GM19372 (cell line): Measurements from ENCODE around the gene DSCAML1.

Experiments
- ATAC-seq: cut with Tn5 transposase; IDR thresholded peaks from one replicate; pipeline ENCODE4 v1.9.1; 2021; ENCODE audit warnings: mild to moderate bottlenecking, low read depth, moderate library complexity; ENCODE audit not compliant: unreplicated experiment

Gene DSCAML1

DNA sequence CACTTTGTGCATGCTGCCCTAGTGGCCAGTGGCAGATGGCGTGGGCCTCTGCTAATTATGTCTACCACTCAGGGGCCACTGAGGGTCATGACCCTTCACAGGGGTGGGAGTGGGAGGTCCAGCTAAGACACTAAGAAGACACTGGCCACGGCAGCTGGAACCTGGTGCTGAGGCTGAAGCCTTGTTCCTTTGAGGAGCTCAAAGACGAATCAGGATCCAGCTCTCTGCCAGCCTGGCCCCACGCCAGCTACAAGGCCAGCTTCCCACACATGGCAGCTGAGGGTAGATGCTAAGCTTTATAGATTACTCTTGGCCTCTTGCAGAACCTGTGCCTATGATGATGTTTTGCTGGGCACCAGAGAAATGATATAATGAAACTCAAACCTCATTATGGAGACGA, 226.3 kb downstream of the DSCAML1 start:
- no peak for ATAC-seq

DNA sequence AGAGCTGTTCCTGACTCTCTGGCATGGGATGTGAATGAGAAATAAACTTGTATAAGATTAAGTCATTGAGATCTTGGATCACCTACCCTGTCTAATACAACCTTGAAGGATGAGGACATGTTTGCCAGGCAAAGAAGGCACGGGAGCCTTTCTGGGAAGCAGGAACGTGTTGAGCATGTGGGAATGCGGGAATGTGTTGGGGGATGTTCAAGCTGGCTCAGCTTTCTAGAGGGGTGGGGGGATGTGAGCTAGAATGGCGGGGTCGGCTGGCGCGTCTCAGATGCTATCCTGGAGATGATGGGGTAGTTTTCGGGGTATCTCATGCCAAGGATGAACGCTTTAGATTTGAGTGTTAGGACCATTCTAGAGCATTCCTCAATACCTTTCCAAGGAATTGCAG, 227.1 kb downstream of the DSCAML1 start:
- no peak for ATAC-seq

- ATAC-seq, result no peak
These were observed 231.3 kb downstream of the DSCAML1 start for GRCh38 chr11:117565709-117566108.

DNA sequence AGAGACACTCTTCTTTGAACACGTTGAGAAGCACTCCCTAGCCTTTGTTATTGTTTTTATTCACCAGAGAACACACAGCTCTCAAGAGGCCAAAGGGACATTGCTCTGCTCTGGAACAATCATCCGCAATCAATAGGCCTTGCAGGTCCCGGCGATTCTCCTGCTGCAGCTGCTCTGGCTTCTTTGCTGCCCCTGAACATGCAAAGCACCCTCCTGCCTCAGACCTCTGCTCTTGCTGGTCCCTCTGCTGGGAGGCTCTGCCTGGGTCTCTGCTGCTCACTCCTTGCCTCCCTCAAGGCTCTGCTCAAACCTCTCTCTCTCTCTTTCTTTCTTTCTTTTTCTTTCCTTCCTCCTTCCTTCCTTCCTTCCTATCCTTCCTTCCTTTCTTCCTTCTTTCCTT, 232.7 kb downstream of the DSCAML1 start:
- ATAC-seq, result no peak

GRCh38 chr11:117563556-117563955, 233.5 kb downstream of the DSCAML1 start:
- ATAC-seq, result no peak

DNA sequence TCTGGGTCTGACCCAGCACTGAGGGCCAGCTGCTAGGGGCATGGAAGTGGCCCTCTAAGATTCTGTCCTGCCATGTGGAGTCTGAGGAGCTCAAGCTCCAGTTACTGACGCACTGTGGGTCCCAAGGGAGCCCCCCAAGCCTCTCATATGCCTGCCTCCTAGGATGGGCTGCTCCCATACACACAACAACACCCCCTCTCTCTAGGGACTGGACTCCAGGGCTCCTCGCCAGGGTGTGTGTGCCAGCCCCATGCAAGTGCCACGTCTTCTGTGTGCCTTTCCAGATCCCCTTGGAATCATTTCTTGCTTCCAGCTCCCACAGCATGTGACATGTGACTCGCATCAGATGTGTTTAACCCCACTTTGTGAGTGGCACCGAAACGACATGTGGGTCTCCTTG, 234.9 kb downstream of the DSCAML1 start:
- ATAC-seq, result no peak

DNA sequence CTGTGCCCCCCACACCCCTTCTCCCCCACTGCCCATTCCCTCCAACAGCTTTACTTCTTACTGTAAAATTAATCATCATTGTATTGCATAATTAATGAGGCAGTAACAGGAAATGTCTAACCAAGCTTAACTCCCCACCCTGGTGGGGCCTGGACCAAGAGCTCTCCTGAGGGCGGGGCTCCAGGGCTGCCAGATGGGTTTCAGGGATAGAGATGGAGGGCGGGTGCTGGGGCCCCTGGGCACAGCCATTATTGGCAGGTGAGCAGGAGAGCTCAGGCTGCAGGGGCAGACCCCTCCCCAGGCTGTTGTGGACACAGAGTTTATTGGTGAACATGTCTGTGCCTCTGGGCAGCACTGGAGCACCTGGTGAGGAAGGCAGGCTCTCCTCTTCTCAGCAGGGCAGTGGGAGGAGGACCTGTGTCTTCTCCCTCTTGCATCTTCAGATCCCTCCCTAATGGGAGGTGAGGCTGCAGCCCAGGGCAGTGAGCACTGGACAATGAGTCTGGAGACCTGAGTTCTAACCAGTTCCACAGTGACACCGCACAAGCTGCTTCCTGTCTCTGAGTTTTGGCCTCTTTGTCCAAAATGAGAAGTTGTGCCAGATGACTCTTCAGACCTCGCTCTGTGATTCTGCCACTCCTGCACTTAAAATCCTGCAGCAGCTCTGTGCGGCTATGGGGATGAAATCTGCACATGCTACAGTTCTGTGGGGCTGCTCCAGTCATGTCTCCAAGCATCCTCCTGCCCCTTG, 236.1 kb downstream of the DSCAML1 start:
- no peak for ATAC-seq

- no peak for ATAC-seq
These were observed 237.3 kb downstream of the DSCAML1 start for GRCh38 chr11:117559698-117560097.

DNA sequence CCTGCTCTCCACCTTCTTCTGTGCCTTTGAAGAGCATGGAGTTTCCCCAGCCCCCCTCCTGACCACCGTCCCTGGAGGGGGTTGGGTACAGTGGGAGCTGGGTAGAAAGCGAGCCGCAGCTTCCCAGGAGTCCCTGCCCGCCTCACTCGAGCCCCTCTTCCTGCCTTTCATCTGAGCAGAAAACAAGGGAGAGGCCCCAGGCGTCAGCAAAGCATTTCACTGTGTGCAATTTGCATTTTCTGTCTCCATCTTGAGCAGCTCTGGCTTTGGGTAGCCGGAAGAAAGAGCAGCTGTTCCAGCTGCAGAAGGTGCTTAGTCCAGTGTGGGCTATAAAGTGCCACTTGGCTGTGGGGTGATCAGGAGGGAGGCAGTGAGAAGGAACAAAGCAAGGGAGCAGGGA, 239.7 kb downstream of the DSCAML1 start:
- ATAC-seq, result no peak

DNA sequence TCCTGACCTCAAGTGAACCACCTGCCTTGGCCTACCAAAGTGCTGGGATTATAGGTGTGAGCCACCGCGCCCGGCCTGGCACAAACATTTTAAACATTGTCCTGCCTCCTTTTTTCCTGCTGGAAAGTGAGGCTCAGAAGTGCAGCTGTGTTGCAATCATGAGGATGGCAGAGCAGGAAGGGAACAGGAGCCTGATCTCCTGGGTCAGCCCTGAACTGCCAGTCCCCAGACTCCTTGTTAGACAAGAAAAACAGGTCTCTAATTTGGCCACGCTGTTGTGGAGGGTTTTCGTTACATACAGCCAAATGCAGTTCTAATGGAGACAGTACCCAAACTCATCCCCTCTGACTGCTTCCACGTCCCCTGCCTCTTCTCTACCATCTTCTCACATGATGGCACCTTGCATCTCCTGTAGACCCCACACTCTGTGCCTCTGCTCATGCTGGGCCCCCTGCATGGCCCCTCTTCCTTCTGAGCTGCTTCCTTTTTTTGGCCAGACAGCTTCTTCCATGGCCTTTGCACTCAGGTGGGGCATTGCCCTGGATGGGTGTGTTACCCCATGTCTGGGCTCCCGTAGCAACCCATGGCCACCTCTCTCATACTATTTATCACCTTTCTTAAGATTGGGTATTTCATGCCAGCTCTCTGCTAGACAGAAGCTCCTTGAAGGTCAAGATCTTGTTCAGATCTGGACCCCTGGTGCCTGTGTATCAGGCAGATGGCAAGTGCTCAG, 242.2 kb downstream of the DSCAML1 start:
- no peak for ATAC-seq

DNA sequence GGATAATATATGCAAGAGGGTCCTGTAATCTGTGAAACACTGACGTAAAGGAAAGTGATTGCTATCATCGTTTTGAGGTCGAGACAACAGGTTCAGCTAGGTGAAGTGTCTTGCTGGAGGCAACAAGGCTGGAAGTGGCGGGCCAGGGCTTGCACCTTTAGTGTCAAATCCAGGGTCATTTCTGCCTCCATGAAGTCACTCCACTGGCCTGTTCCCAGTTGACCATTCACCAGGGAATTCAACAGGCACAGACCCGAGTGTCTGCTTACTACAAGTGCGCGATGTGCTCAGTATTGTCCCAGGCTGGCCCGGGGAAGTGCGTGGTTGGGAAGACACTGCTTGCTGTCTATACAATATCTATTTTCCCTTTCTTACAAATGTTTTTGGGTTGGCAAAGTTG, 244.4 kb downstream of the DSCAML1 start:
- no peak for ATAC-seq

- no peak for ATAC-seq
These were observed 245.2 kb downstream of the DSCAML1 start for GRCh38 chr11:117551761-117552343.

- ATAC-seq, result no peak
These were observed 246.6 kb downstream of the DSCAML1 start for GRCh38 chr11:117550466-117550865.

DNA sequence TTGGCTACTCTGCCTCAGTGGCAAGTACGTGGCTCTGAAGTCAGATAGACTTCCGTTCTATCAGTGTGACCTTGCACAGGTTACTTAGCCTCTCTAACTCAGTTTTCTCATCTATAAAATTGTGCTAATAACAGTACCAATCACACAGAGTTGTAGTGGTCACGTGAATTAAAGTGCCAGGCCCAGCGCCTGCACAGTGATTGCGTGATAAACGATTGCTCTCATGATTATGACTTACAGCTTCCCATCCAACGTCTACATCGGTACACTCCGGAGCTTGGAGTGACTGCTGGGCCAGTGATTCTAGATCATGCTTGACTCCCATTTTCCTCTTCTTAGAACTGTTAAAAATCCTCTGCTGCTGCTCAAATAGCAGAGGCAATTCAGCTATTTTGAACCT, 247.6 kb downstream of the DSCAML1 start:
- ATAC-seq, result no peak

- no peak for ATAC-seq
These were observed 248.1 kb downstream of the DSCAML1 start for GRCh38 chr11:117548876-117549275.

DNA sequence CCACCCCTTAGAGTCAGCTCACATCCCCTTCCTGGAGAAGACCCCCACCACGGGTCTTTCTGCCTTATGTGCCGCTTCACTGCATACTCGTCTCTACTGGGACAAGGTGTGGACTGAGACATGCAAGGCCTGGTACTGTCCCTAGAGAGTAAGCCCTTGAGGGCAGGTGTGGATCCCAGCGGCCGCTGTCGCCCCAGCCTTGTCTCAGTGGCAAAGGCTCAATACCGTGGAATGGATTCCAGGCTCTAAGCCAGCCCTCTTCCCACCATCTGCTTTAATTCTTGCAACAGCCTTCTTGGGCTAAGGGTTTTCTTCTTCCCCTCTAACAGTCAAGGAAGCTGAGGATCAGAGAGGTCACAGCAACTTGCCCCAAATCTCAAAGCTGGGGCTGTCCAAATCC, 249.1 kb downstream of the DSCAML1 start:
- no peak for ATAC-seq

- no peak for ATAC-seq
These were observed 249.7 kb downstream of the DSCAML1 start for GRCh38 chr11:117547195-117547850.

DNA sequence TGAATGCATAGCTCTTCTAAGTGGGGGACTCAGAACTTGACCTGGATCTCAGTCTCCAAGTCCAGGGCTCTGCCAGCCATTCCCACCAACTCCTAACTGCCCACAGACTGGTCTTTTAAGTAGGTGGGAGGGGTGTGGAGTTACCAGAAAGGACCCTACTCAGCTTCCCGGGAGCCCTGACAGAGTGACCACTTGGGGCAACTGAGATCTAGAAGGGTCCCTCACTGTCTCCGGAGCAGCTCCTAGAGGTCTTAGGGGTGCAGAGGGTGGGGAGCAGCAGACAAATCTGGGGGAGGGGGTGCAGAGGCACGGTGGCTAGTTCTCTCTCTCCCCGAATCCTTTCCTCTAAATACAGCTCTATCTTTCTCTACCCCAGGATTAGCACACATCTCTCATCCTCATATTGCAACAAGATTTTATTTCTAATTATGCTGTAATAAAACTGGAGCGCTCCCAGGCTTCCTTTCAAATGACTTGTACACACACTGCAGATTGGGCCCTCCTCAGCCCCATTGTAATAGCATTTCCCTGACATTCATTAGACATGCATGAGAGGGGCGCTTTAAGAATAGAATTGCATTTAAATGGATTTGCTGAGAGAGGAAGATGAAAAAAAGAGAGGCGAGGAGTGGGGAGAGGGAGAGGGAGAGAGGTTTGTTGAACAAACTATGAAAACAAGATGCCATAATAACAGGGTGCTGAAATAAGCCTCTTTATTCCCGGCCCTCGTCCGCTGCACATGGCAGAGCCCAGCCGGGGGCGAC, 250.4 kb downstream of the DSCAML1 start:
- ATAC-seq, result no peak

- no peak for ATAC-seq
These were observed 251.3 kb downstream of the DSCAML1 start for GRCh38 chr11:117545706-117546105.

DNA sequence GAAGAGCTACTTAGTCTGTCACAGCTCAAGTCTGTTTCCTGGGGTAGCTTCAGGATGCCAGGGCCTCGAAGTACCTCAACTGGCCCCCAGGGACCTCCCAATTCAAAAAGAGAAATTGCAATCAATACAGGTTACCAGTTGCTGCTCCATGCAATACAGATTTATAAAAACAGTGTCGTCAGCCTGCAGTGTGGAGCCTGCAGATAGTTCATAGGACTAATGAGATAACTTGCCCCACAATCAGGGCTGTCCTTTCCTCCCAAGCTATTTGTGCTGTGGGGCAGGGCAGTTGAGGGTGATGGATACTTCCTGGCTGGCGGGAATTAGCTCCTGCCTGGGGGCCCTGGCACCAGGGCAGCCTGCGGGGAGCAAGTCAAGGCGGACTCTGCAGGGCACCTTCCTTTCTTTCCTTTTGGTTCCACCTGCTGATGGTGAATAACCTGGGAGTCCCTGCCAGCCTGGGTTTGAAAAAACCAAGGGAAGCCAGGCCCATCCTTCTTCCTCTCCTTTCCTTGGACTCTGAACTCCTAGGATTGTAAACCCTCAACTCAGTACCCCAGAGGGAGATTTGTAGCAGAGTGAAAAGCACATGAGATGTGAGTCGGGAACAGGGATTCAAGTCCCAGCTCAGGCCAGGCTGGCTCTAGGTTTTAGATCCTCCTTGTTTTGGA, 252.8 kb downstream of the DSCAML1 start:
- no peak for ATAC-seq
